HEK293T (cell line): ENCODE measurements around the gene RNASE7.

Experiments used
- CTCF ChIA-PET: fragments of 350-600 bp; formaldehyde crosslinking; extraction: SDS; loops from one replicate; lab custom pipeline; 2021; ENCODE audit warnings: antibody characterized with exemption, inconsistent platforms; lab: Yijun Ruan, JAX
- POLR2A ChIA-PET: fragments of 350-600 bp; formaldehyde crosslinking; extraction: SDS; loops from one replicate; lab custom pipeline; 2020; ENCODE audit warnings: antibody characterized with exemption, inconsistent platforms; lab: Yijun Ruan, JAX
- DNase-seq: peaks from one replicate; pipeline ENCODE4 v3.0.0; 2012; ENCODE audit warnings: mixed read lengths; ENCODE audit errors: extremely low spot score
- ARNT ChIP-seq: fragments of 450-650 bp; IDR thresholded peaks from 2 replicates; pipeline ENCODE4 v1.6.1; 2017; ENCODE audit warnings: mild to moderate bottlenecking
- BHLHE40 ChIP-seq: fragments of 450-650 bp; IDR thresholded peaks from 2 replicates; pipeline ENCODE4 v1.6.1; 2016; ENCODE audit warnings: mild to moderate bottlenecking, moderate library complexity, borderline replicate concordance
- CTBP1 ChIP-seq: fragments of 450-650 bp; IDR thresholded peaks from 2 replicates; pipeline ENCODE4 v1.6.1; 2016; ENCODE audit warnings: borderline replicate concordance
- ELF4 ChIP-seq: fragments of 450-650 bp; IDR thresholded peaks from 2 replicates; pipeline ENCODE4 v1.6.1; 2017; ENCODE audit warnings: antibody characterized with exemption
- FOXA1 ChIP-seq: fragments of 450-650 bp; IDR thresholded peaks from 2 replicates; pipeline ENCODE4 v1.6.1; 2016; ENCODE audit warnings: mild to moderate bottlenecking
- FOXK2 ChIP-seq: fragments of 450-650 bp; IDR thresholded peaks from 2 replicates; pipeline ENCODE4 v1.6.1; 2016; ENCODE audit warnings: mild to moderate bottlenecking
- FOXM1 ChIP-seq: fragments of 450-650 bp; IDR thresholded peaks from 2 replicates; pipeline ENCODE4 v1.6.1; 2017; ENCODE audit warnings: mild to moderate bottlenecking, borderline replicate concordance
- HDGF ChIP-seq: fragments of 450-650 bp; IDR thresholded peaks from 2 replicates; pipeline ENCODE4 v1.6.1; 2017; ENCODE audit warnings: antibody characterized with exemption, borderline replicate concordance
- L3MBTL2 ChIP-seq: fragments of 450-650 bp; conservative IDR thresholded peaks from 2 replicates; pipeline ENCODE4 v1.6.1; 2016; ENCODE audit warnings: mild to moderate bottlenecking
- LEF1 ChIP-seq: fragments of 450-650 bp; IDR thresholded peaks from 2 replicates; pipeline ENCODE4 v1.6.1; 2017; ENCODE audit warnings: mild to moderate bottlenecking, borderline replicate concordance
- NFRKB ChIP-seq: fragments of 450-650 bp; IDR thresholded peaks from 2 replicates; pipeline ENCODE4 v1.6.1; 2016; ENCODE audit warnings: mild to moderate bottlenecking, moderate library complexity
- SP1 ChIP-seq: fragments of 450-650 bp; IDR thresholded peaks from 2 replicates; pipeline ENCODE4 v1.6.1; 2017
- SUZ12 ChIP-seq: fragments of 450-650 bp; IDR thresholded peaks from 2 replicates; pipeline ENCODE4 v1.6.1; 2016; ENCODE audit warnings: mild to moderate bottlenecking
- TARDBP ChIP-seq: fragments of 450-650 bp; IDR thresholded peaks from 2 replicates; pipeline ENCODE4 v1.6.1; 2016
- ZNF384 ChIP-seq: fragments of 450-650 bp; IDR thresholded peaks from 2 replicates; pipeline ENCODE4 v1.6.1; 2016
- TF ChIP-seq, protein P1 (sequence below): fragments of 450-650 bp; IDR thresholded peaks from 2 replicates; pipeline ENCODE4 v1.6.1; 2016

RNASE7 gene

DNA sequence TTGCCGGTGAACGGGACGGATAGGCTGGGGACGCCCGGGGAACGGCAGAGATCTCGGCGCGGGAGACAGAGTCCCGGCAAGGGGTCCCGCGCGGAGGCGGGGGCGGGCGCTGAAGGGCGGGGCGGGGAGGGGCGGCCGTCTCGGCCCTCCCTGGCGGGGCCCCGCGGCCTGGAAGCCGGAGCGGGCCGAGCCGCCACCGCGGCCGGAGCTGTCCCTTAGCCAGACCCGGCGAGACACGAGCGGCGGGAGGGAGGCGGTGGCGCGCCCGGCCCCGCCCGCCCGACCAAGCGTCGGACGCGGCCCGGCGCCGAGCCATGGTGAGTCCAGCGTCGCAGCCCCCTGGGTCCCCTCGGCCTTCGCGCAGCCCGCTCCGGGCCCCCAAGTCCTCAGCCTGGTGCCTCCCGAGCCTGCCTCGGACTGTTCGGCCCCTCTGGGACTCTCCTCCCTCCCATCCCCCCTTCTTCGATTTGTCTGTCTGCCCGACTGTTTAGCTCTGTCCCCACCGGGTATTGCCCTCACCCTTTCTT is 28.0 kb downstream of the RNASE7 start, which contains the start of gene ARHGEF40:
Gene ARHGEF40 (plus strand): TSS at position 222 of the 527 bp plus-strand sequence. CDS start 93 bp downstream, at position 315.
- ChIA-PET CTCF (interaction anchor here (0.8 to 3.0 kb wide), 10 partner anchors 8 to 65 kb away, joined by 3 to 42 read pairs (median 8); no protein-coding TSS in a partner anchor), POLR2A (interaction anchor here (0.8 to 3.7 kb wide), 11 partner anchors 8 to 55 kb away, joined by 3 to 72 read pairs (median 9); partner anchors contain the start of genes NDRG2, TMEM253 and ZNF219)
- DNase-seq: peak; percentile 65
- no peak for TF ChIP-seq NFRKB
- no peak for TF ChIP-seq CTBP1
- TF ChIP-seq FOXM1: no peak
- no peak for TF ChIP-seq TARDBP
- TF ChIP-seq, protein P1, sequence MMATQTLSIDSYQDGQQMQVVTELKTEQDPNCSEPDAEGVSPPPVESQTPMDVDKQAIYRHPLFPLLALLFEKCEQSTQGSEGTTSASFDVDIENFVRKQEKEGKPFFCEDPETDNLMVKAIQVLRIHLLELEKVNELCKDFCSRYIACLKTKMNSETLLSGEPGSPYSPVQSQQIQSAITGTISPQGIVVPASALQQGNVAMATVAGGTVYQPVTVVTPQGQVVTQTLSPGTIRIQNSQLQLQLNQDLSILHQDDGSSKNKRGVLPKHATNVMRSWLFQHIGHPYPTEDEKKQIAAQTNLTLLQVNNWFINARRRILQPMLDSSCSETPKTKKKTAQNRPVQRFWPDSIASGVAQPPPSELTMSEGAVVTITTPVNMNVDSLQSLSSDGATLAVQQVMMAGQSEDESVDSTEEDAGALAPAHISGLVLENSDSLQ: no peak

DNA sequence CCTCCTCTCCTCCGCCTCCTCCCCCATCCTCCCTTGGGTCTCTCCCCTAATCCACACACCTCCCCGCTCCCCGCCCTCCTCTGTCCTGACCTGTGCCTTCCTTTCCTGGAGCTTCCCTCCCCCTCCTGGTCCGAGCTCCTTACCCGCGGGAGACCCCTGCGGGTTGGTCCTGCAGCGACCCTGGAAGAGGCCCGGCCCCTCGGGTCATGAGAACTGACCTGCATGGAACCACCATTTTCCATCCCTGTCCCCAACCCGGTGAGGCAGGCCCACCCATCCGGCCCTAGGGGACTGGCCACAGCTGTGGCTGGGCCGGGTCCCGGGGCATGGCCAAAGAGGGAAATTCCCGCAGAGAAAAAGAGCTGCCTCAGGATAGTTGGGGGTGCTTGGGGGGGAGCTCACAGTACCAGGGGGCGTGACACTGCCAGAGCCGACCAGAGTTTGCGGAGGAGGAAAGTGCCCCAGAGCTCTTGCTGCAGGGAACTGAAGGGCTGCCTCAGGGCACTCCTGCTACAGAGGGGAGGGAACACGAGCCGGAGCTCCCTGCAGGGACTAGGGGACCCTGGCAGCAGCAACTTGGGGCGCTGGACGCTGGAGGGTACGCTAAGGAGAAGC is 28.6 kb downstream of the RNASE7 start:
- ChIA-PET POLR2A (interaction anchor here (0.6 to 3.7 kb wide), 17 partner anchors 9 to 313 kb away, joined by 3 to 72 read pairs (median 4); partner anchors contain the start of genes NDRG2, SUPT16H, TMEM253 and ZNF219), CTCF (interaction anchor here (0.8 to 3.0 kb wide), 12 partner anchors 9 to 100 kb away, joined by 3 to 42 read pairs (median 6); no protein-coding TSS in a partner anchor)
- no peak for DNase-seq
- TF ChIP-seq FOXM1: no peak

DNA sequence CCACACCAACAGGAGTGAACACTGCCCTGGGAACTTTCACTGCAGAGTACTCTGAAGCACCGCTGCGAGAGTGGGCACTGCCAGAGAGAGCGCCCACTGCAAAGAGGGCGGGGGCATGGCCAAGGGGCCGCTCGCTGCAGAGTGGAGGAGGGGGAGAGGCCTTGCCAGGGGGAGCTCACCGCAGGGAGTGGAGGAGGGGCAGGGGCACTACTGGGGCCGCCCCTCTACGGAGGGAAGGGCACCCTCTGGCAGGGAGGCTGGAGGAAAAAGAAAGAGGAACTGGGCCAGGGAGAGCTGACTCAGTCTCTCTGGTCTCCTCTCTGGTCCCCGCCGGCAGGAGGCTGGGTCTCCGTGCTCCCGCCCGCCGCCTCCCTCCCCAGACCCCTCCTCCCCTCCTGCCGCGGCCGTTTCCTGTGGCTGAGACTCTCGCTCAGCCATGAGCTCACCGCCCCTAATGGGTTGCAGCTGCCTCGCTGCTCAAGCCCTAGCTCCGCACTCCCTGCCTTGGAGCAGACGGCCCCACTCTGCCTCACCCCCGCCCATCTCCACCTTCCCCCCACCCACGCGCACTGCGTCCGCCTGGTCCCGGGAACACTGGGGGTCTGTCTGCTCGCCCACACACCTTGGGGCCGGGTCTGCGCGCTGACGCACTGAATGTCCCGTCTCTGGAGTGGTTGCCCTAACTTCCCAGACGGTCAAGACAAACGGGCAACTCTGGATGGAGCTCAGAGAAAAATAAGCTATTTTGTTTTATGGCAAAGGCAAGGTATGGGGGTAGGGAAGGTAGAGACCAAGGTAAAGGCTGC is 29.3 kb downstream of the RNASE7 start:
- peak; percentile 79 for DNase-seq

DNA sequence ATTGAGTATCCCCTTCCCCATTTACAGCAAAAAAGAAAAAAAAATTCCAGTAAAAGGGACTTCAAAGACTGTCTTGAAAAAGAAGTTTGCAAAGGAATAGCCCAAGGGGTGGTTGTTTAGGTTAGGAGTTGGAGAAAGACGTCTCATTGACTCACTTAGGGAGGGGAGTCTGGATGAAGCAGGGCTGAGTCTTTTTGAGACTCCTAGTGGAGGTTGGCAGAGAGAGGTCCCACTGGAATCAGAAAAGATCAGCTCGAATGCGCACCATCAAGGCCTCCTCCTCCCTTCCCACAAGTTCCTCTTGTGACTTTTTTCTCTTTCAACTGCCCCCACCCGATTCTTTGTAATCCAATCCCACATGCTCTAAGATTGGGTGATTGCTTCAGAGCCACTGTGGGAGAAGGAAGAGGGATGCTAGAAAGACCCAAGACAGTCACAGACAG is 29.9 kb downstream of the RNASE7 start:
- no peak for TF ChIP-seq HDGF
- TF ChIP-seq, protein P1: no peak
- no peak for TF ChIP-seq TARDBP
- no peak for TF ChIP-seq SUZ12
- TF ChIP-seq SP1: no peak
- TF ChIP-seq FOXA1: no peak
- TF ChIP-seq FOXK2: no peak
- TF ChIP-seq ZNF384: no peak
- no peak for TF ChIP-seq ELF4
- no peak for TF ChIP-seq L3MBTL2
- no peak for TF ChIP-seq ARNT
- TF ChIP-seq LEF1: no peak
- no peak for TF ChIP-seq CTBP1
- TF ChIP-seq NFRKB: no peak
- no peak for TF ChIP-seq BHLHE40
- TF ChIP-seq FOXM1: no peak
- CTCF ChIA-PET: interaction anchor here (0.5 to 3.0 kb wide), 10 partner anchors 15 to 1801 kb away, joined by 3 to 42 read pairs (median 8); no protein-coding TSS in a partner anchor
- DNase-seq: no peak
- POLR2A ChIA-PET: interaction anchor here (0.9 to 3.7 kb wide), 14 partner anchors 9 to 74 kb away, joined by 3 to 72 read pairs (median 8); partner anchors contain the start of genes NDRG2, TMEM253 and ZNF219

More for the DNA sequence above, 29.3 kb downstream of the RNASE7 start:
- TF ChIP-seq CTBP1: no peak
- ChIA-PET CTCF (interaction anchor here (0.5 to 3.0 kb wide), 13 partner anchors 9 to 395 kb away, joined by 3 to 42 read pairs (median 5); no protein-coding TSS in a partner anchor), POLR2A (interaction anchor here (0.6 to 3.7 kb wide), 17 partner anchors 9 to 313 kb away, joined by 3 to 72 read pairs (median 4); partner anchors contain the start of genes NDRG2, SUPT16H, TMEM253 and ZNF219)

DNA sequence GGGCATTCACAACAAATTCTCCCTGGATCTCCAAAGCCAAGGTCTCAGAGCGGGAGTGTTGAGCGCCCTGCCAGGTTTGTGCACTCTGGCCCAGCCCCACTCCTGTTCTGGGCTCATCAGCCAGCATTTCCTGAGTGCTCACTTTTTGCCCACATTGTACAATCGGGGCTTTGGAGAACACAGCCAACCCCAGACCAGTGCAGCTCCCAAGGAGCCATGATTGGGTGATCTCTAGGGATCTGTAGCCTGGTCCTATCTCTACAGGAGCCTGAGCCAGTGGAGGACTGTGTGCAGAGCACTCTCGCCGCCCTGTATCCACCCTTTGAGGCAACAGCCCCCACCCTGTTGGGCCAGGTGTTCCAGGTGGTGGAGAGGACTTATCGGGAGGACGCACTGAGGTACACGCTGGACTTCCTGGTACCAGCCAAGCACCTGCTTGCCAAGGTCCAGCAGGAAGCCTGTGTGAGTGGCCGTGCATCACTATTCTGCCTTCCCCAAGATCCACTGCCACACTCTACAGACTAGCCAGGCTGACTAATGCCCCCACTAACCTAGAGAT is 30.7 kb downstream of the RNASE7 start:
- POLR2A ChIA-PET: interaction anchor here (0.9 to 3.7 kb wide), 5 partner anchors 9 to 48 kb away, joined by 3 to 72 read pairs (median 27); partner anchors contain the start of genes NDRG2 and TMEM253
- no peak for DNase-seq
- CTCF ChIA-PET: interaction anchor here (0.5 to 3.0 kb wide), 4 partner anchors 17 to 1801 kb away, joined by 4 to 42 read pairs (median 16); no protein-coding TSS in a partner anchor

DNA sequence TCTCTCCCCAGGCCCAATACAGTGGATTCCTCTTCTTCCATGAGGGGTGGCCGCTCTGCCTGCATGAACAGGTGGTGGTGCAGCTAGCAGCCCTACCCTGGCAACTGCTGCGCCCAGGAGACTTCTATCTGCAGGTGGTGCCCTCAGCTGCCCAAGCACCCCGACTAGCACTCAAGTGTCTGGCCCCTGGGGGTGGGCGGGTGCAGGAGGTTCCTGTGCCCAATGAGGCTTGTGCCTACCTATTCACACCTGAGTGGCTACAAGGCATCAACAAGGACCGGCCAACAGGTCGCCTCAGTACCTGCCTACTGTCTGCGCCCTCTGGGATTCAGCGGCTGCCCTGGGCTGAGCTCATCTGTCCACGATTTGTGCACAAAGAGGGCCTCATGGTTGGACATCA is 31.8 kb downstream of the RNASE7 start:
- no peak for DNase-seq
- POLR2A ChIA-PET: interaction anchor here (1.1 kb wide), 1 partner anchor 23 kb away, joined by 3 read pairs; no protein-coding TSS in a partner anchor
- no peak for TF ChIP-seq ARNT
- TF ChIP-seq L3MBTL2: no peak
- no peak for TF ChIP-seq BHLHE40
- CTCF ChIA-PET: interaction anchor here (1.2 to 1.5 kb wide), 2 partner anchors 19 kb away, joined by 6 read pairs; no protein-coding TSS in a partner anchor

More for the DNA sequence above, 30.7 kb downstream of the RNASE7 start:
- TF ChIP-seq FOXK2 (no peak), TARDBP (no peak), BHLHE40 (no peak), CTBP1 (no peak)
